Vagina (tissue), 2 donors: ENCODE data around the gene GSTM2. TPM values are rescaled to one million over a fixed set of nuclear protein-coding genes. Genes with fewer than 3 reads are reported as not detected.
A peak's percentile ranks its signal among the peaks of the same experiment; 100 is the strongest.
"Not testable (repeated sequence)": the region's sequence is repeated elsewhere in the genome, so short reads cannot be mapped to it uniquely, and the experiment has no call there.

Experiments used
- DNase-seq, 2 donors: peaks; one replicate each; pipeline ENCODE4 v3.0.0-alpha.2; 2017; ENCODE audit errors: extremely low spot score in 2 of 2
- H3K27ac ChIP-seq: fragments of 200-600 bp; sonication (generic); one replicate; pipeline ENCODE4 v1.5.1; 2019
- H3K27me3 ChIP-seq: fragments of 200-600 bp; sonication (generic); one replicate; pipeline ENCODE4 v1.5.1; 2019
- H3K36me3 ChIP-seq, 2 donors: fragments of 200-600 bp; sonication (generic); one replicate each; pipeline ENCODE4 v1.5.1; 2017 to 2019
- H3K4me1 ChIP-seq: fragments of 200-600 bp; sonication (generic); one replicate; pipeline ENCODE4 v1.5.1; 2019
- H3K4me3 ChIP-seq, 2 donors: fragments of 200-600 bp; sonication (generic); 1 replicate in 1 of 2; 2 replicates in 1 of 2; pipeline ENCODE4 v1.5.1; 2016 to 2019
- H3K9me3 ChIP-seq: fragments of 200-600 bp; sonication (generic); one replicate; pipeline ENCODE4 v1.5.1; 2019
- POLR2A ChIP-seq, 2 donors: fragments of 450-650 bp; IDR thresholded peaks; one replicate each; pipeline ENCODE4 v1.6.1; 2017; ENCODE audit warnings: antibody characterized with exemption in 2 of 2, mild to moderate bottlenecking in 2 of 2, moderate library complexity in 2 of 2
- POLR2AphosphoS5 ChIP-seq, 2 donors: sonication (generic); formaldehyde crosslinking; IDR thresholded peaks; one replicate each; pipeline ENCODE4 v1.9.0; 2017; ENCODE audit warnings: antibody characterized with exemption in 2 of 2, mild to moderate bottlenecking in 2 of 2, low read depth in 1 of 2; ENCODE audit not compliant: insufficient read depth in 1 of 2
- intact Hi-C: fragments of 100-400 bp; cut with DNase I; formaldehyde crosslinking; loops from one replicate; pipeline ENCODE4 v1.15.1; 2023
- total RNA-seq: library from RNA; depleted of rRNA; stranded (reverse); fragments of >200 nt; gene quantifications from one replicate; pipeline ENCODE4 v1.2.3, GENCODE V29; 2016
- TF ChIP-seq, protein P1 (sequence below), 3 experiments: fragments of 450-650 bp in 2 of 3; fragments of 200-600 bp in 1 of 3; sonication (generic) in 1 of 3; IDR thresholded peaks; one replicate each; pipeline ENCODE4 v1.5.1; 2017 to 2019; ENCODE audit warnings: antibody characterized with exemption in 3 of 3, mild to moderate bottlenecking in 2 of 3, moderate library complexity in 2 of 3

GSTM2 gene
- total RNA-seq, 1 donor from 2014 or later = 130 TPM

DNA sequence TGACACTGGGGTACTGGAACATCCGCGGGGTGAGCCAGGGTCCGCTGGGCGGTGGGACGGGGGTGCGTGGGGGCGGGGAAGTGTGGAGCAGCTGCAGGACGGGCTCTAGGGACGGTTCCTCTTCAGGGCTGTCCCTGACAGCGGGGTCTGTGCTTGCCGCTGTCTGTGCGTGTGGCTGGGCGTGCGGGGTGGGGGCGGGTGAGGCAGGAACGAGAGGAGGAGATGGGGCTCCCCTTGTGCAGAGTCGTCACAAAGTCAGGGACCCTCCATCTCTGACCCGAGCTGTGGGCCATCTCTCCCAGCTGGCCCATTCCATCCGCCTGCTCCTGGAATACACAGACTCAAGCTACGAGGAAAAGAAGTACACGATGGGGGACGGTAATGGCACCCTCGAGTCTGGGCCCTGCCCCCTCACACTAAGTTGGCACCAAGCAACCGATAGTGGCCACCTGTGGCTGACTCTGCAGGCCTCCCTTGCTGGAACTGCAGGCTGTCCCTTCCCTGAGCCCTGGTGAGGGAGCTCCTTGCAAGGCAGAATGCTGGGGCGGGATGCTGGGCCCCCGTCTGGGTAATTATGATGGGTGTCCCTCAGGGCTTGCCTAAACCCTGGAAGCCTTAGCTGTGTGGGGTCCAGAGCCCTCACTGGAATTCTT, 392 bp downstream of the GSTM2 start:
- Histone ChIP-seq H3K9me3 (no peaks in the 10 kb centered on the region), H3K4me1 (peaks cover 5% of the 10 kb centered on the region), H3K27me3 (no peaks in the 10 kb centered on the region), H3K36me3 (no peaks in the 10 kb centered on the region), H3K27ac (peak overlapping the region; percentile 72), H3K4me3 (peak overlapping the region; percentile 61 to 66)
- no peak for TF ChIP-seq POLR2AphosphoS5 (IDR thresholded peaks at IDR 0.05; ENCODE audit: insufficient read depth in 1 of 2, low read depth in 1 of 2)
- TF ChIP-seq, protein P1, sequence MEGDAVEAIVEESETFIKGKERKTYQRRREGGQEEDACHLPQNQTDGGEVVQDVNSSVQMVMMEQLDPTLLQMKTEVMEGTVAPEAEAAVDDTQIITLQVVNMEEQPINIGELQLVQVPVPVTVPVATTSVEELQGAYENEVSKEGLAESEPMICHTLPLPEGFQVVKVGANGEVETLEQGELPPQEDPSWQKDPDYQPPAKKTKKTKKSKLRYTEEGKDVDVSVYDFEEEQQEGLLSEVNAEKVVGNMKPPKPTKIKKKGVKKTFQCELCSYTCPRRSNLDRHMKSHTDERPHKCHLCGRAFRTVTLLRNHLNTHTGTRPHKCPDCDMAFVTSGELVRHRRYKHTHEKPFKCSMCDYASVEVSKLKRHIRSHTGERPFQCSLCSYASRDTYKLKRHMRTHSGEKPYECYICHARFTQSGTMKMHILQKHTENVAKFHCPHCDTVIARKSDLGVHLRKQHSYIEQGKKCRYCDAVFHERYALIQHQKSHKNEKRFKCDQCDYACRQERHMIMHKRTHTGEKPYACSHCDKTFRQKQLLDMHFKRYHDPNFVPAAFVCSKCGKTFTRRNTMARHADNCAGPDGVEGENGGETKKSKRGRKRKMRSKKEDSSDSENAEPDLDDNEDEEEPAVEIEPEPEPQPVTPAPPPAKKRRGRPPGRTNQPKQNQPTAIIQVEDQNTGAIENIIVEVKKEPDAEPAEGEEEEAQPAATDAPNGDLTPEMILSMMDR (IDR thresholded peaks at IDR 0.05) = no peak
- no peak for TF ChIP-seq POLR2A (IDR thresholded peaks at IDR 0.05)
- intact Hi-C loops = no loop called here
- DNase-seq = no peak

DNA sequence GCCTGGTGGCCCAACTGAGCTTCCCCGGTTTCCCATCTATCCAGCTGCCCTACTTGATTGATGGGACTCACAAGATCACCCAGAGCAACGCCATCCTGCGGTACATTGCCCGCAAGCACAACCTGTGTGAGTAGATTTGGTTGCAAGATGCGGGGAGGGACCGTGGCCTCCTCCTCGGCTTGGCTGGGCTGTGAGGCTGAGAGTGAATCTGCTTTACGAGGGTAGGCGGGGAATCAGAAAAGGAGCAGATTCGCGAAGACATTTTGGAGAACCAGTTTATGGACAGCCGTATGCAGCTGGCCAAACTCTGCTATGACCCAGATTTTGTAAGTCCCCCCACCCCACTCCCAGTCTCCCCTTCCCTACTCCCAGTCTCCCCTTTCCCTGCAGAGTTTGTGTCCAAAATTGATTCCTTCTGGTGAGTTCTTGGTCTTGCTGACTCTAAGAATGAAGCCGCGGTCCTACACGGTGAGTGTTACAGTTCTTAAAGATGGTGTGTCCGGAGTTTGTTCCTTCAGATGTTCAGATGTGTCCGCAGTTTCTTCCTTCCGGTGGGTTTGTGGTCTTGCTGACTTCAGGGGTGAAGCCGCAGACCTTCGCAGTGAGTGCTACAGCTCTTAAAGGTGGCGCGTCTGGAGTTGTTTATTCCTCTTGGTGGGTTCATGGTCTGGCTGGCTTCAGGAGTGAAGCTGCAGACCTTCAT, 1.5 kb downstream of the GSTM2 start:
- no peak for DNase-seq
- H3K4me1 ChIP-seq = peaks cover 5% of the 10 kb centered on the region
- peak overlapping the region; percentile 3 to 16 for H3K4me3 ChIP-seq
- H3K9me3 ChIP-seq = no peaks in the 10 kb centered on the region
- intact Hi-C loops = no loop called here
- H3K27me3 ChIP-seq = no peaks in the 10 kb centered on the region
- no peaks in the 10 kb centered on the region for H3K36me3 ChIP-seq
- no peak for TF ChIP-seq POLR2A (IDR thresholded peaks at IDR 0.05)
- TF ChIP-seq, protein P1 (IDR thresholded peaks at IDR 0.05) = no peak
- TF ChIP-seq POLR2AphosphoS5 (IDR thresholded peaks at IDR 0.05; ENCODE audit: insufficient read depth in 1 of 2, low read depth in 1 of 2) = no peak
- H3K27ac ChIP-seq = peak overlapping the region; percentile 23

DNA sequence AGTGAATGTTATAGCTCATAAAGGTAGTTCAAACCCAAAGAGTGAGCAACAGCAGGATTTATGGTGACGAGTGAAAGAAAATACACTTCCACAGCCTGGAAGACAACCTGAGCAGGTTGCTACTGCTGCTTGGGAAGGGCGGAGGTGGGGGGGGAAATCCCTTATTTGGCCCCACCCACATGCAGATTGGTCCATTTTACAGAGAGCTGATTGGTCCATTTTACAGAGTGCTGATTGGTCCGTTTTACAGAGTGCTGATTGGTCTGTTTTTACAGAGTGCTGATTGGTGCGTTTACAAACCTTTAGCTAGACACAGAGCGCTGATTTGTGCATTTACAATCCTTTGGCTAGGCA, 2.1 kb downstream of the GSTM2 start:
- H3K4me3 ChIP-seq = peak overlapping the region in 1 of 2 donors; percentile 16
- H3K9me3 ChIP-seq, H3K27me3 ChIP-seq, H3K4me1 ChIP-seq, H3K36me3 ChIP-seq, DNase-seq, intact Hi-C loops: not testable (repeated sequence)
- peak overlapping the region; percentile 23 for H3K27ac ChIP-seq

DNA sequence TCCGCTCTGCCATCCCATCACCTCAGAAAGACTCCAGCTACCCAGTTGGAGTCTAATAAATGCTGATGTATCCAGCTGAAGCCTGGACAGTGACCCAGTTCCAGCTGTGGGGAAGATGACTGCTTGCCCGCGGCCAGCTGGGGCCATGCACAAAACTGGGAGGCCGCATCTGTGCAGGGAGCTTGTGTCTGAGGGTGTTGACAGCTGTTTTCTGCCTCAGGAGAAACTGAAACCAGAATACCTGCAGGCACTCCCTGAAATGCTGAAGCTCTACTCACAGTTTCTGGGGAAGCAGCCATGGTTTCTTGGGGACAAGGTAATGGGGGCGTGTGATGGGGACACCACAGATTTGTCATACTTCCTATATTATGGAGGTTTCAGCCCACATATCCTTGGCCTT, 3.2 kb downstream of the GSTM2 start:
- Histone ChIP-seq H3K27ac (no peak overlapping the region), H3K27me3 (no peaks in the 10 kb centered on the region), H3K36me3 (no peaks in the 10 kb centered on the region), H3K4me1 (peaks cover 5% of the 10 kb centered on the region), H3K4me3 (no peak overlapping the region), H3K9me3 (no peaks in the 10 kb centered on the region)
- intact Hi-C loops = no loop called here
- DNase-seq = no peak
- TF ChIP-seq, protein P1 (IDR thresholded peaks at IDR 0.05) = no peak
- TF ChIP-seq POLR2AphosphoS5 (IDR thresholded peaks at IDR 0.05; ENCODE audit: insufficient read depth in 1 of 2, low read depth in 1 of 2) (no peak), POLR2A (IDR thresholded peaks at IDR 0.05) (no peak)

DNA sequence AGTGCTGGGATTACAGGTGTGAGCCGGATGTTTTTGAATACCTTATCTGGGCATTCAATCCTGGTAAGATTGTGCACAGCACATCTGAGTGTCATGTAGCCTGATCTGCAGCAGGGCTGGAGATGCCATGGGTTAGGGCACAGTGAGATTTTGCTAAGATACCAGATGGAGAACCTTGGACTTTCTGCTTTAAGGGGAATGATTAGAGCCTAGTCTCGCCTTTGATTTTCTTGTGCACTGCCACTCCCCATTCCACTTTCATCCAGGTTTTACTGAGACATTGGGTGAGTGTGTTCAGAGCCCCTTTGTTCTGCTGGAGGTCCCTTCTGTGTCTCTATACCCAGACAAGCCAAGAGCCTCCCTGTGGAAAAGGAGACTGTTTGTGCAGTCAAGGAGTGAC, 6.0 kb downstream of the GSTM2 start:
- intact Hi-C loops, H3K27ac ChIP-seq: not testable (repeated sequence)

DNA sequence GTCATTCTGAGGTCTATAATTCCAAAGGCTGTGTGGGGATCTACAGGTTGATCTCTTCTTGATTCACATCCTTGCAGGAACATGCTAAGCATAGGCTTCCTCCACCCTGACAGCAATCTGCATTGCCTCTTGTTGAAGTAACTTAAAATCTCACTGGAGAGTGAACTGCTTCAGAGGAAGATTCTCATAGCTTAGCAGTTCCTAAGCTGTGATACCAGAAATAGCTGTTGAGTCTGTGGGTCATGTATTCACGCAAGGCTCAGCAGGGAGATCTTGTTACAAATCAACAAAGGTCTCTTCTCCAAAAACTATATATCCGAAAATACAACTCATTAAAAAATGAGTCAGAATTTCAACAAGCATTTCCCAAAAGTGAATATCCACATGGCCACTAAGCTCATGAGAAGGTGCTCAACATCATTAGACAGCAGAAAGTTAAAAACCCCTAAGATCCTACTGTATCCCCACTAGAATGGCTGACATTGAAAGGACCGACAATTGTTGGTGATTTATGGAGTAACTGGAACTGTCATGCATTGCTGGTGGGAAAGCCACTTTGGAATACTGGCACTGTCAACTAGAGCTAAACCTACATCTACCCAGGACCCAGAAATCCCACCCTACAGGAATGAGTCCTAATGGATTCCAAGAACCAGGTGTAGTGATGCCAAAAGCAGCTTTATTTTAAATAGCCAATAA, 9.0 kb downstream of the GSTM2 start:
- DNase-seq, H3K4me3 ChIP-seq, H3K36me3 ChIP-seq, intact Hi-C loops, H3K27me3 ChIP-seq, H3K9me3 ChIP-seq, H3K4me1 ChIP-seq, H3K27ac ChIP-seq: not testable (repeated sequence)

More for the DNA sequence above, 6.0 kb downstream of the GSTM2 start:
- H3K36me3 ChIP-seq, H3K27me3 ChIP-seq, DNase-seq, H3K4me3 ChIP-seq, H3K9me3 ChIP-seq, H3K4me1 ChIP-seq: not testable (repeated sequence)
